NCI-H2196 treated with DMSO at 0.1 percent for 48 hours (cell line): ENCODE measurements around the gene SLC35F3.
"Not testable (repeated sequence)": the region's sequence is repeated elsewhere in the genome, so short reads cannot be mapped to it uniquely, and the experiment has no call there.

ENCODE experiments used
- DNase-seq: peaks from one replicate; lab custom pipeline; 2025; ENCODE audit not compliant: unreplicated experiment; lab: John Stamatoyannopoulos, UW

Gene SLC35F3

GRCh38 chr1:234243521-234244260 is 339.2 kb downstream of the SLC35F3 start:
- DNase-seq = no peak

- DNase-seq = no peak
These were observed 340.0 kb downstream of the SLC35F3 start for GRCh38 chr1:234244482-234244881.

GRCh38 chr1:234246638-234247116 is 342.2 kb downstream of the SLC35F3 start:
- DNase-seq = no peak

GRCh38 chr1:234247746-234248145 is 343.3 kb downstream of the SLC35F3 start:
- DNase-seq = not testable (repeated sequence)

GRCh38 chr1:234250747-234251146 is 346.3 kb downstream of the SLC35F3 start:
- no peak for DNase-seq

GRCh38 chr1:234253732-234254131 is 349.3 kb downstream of the SLC35F3 start:
- no peak for DNase-seq

GRCh38 chr1:234256359-234256758 is 351.9 kb downstream of the SLC35F3 start:
- DNase-seq = no peak

- no peak for DNase-seq
These were observed 353.6 kb downstream of the SLC35F3 start for GRCh38 chr1:234258071-234258470.

- no peak for DNase-seq
These were observed 356.1 kb downstream of the SLC35F3 start for GRCh38 chr1:234260578-234260977.

GRCh38 chr1:234261545-234261944 is 357.1 kb downstream of the SLC35F3 start:
- no peak for DNase-seq

GRCh38 chr1:234262007-234262753 is 357.7 kb downstream of the SLC35F3 start:
- no peak for DNase-seq

GRCh38 chr1:234262754-234263105 is 358.3 kb downstream of the SLC35F3 start:
- no peak for DNase-seq

GRCh38 chr1:234264832-234265231 is 360.4 kb downstream of the SLC35F3 start:
- DNase-seq = no peak

- DNase-seq = no peak
These were observed 360.8 kb downstream of the SLC35F3 start for GRCh38 chr1:234265321-234265720.

- DNase-seq = no peak
These were observed 361.4 kb downstream of the SLC35F3 start for GRCh38 chr1:234265861-234266260.

GRCh38 chr1:234270093-234270492 is 365.6 kb downstream of the SLC35F3 start:
- no peak for DNase-seq

- no peak for DNase-seq
These were observed 366.2 kb downstream of the SLC35F3 start for GRCh38 chr1:234270581-234271242.

GRCh38 chr1:234271243-234271606 is 366.7 kb downstream of the SLC35F3 start:
- no peak for DNase-seq

- DNase-seq = no peak
These were observed 368.3 kb downstream of the SLC35F3 start for GRCh38 chr1:234272656-234273312.

GRCh38 chr1:234273981-234274380 is 369.5 kb downstream of the SLC35F3 start:
- DNase-seq = no peak

- no peak for DNase-seq
These were observed 371.8 kb downstream of the SLC35F3 start for GRCh38 chr1:234276151-234276788.
